HG03571 (cell line): ENCODE results near the gene CD226.
"Not testable (repeated sequence)": the region's sequence is repeated elsewhere in the genome, so short reads cannot be mapped to it uniquely, and the experiment has no call there.

Experiments
- ATAC-seq: cut with Tn5 transposase; IDR thresholded peaks from one replicate; pipeline ENCODE4 v1.9.1; 2021; ENCODE audit not compliant: unreplicated experiment

The CD226 gene

GRCh38 chr18:69947361-69948133, at the start of gene CD226:
CD226 (minus strand) TSS chr18:69947873; CDS start chr18:69947406, 467 bp downstream.
- ATAC-seq, result peak; percentile 28

GRCh38 chr18:69996951-69997798, 49.5 kb upstream of the CD226 start:
- no peak for ATAC-seq

- no peak for ATAC-seq
These were observed 48.7 kb upstream of the CD226 start for GRCh38 chr18:69996417-69996816.

- no peak for ATAC-seq
These were observed 48.1 kb upstream of the CD226 start for GRCh38 chr18:69995774-69996173.

- ATAC-seq, result no peak
These were observed 45.1 kb upstream of the CD226 start for GRCh38 chr18:69992776-69993175.

GRCh38 chr18:69987870-69988269, 40.2 kb upstream of the CD226 start:
- ATAC-seq, result no peak

GRCh38 chr18:69985239-69985638, 37.6 kb upstream of the CD226 start:
- ATAC-seq, result no peak

GRCh38 chr18:69982417-69982816, 34.7 kb upstream of the CD226 start:
- no peak for ATAC-seq

- peak; percentile 55 for ATAC-seq
These were observed 34.3 kb upstream of the CD226 start for GRCh38 chr18:69981948-69982347.

GRCh38 chr18:69980982-69981804, 33.5 kb upstream of the CD226 start:
- no peak for ATAC-seq

GRCh38 chr18:69980509-69980908, 32.8 kb upstream of the CD226 start:
- ATAC-seq, result no peak

- peak; percentile 61 for ATAC-seq
These were observed 31.4 kb upstream of the CD226 start for GRCh38 chr18:69978732-69979715.

- not testable (repeated sequence) for ATAC-seq
These were observed 27.6 kb upstream of the CD226 start for GRCh38 chr18:69975294-69975693.

GRCh38 chr18:69974365-69974764, 26.7 kb upstream of the CD226 start:
- ATAC-seq, result no peak

GRCh38 chr18:69969491-69969890, 21.8 kb upstream of the CD226 start:
- no peak for ATAC-seq

GRCh38 chr18:69968039-69968438, 20.4 kb upstream of the CD226 start:
- peak; percentile 89 for ATAC-seq

- no peak for ATAC-seq
These were observed 15.5 kb upstream of the CD226 start for GRCh38 chr18:69963196-69963595.

- ATAC-seq, result no peak
These were observed 14.0 kb upstream of the CD226 start for GRCh38 chr18:69961718-69962117.

- peak; percentile 24 for ATAC-seq
These were observed 10.7 kb upstream of the CD226 start for GRCh38 chr18:69958422-69958821.

GRCh38 chr18:69957747-69958146, 10.1 kb upstream of the CD226 start:
- ATAC-seq, result no peak
